Activated naive CD4-positive, alpha-beta T cell treated with anti-CD3 and anti-CD28 coated beads, Interleukin-2, amount 50 U/mL, for 24 hours (primary cell): ENCODE results near the gene LIN7C.
"Not testable (repeated sequence)": the region's sequence is repeated elsewhere in the genome, so short reads cannot be mapped to it uniquely, and the experiment has no call there.

ENCODE experiments used
- H3K27ac Mint-ChIP-seq: one replicate; pipeline ENCODE4 v1.8.0; 2021; ENCODE audit warnings: mild to moderate bottlenecking, mixed read lengths
- H3K27me3 Mint-ChIP-seq: one replicate; pipeline ENCODE4 v1.8.0; 2021; ENCODE audit warnings: mixed read lengths
- H3K36me3 Mint-ChIP-seq: one replicate; pipeline ENCODE4 v1.8.0; 2021; ENCODE audit warnings: mixed read lengths
- H3K4me1 Mint-ChIP-seq: one replicate; pipeline ENCODE4 v1.8.0; 2021; ENCODE audit warnings: mixed read lengths
- H3K4me3 Mint-ChIP-seq: one replicate; pipeline ENCODE4 v1.8.0; 2021; ENCODE audit warnings: mild to moderate bottlenecking, mixed read lengths
- H3K9me3 Mint-ChIP-seq: one replicate; pipeline ENCODE4 v1.8.0; 2021; ENCODE audit warnings: mixed read lengths

The LIN7C gene

DNA sequence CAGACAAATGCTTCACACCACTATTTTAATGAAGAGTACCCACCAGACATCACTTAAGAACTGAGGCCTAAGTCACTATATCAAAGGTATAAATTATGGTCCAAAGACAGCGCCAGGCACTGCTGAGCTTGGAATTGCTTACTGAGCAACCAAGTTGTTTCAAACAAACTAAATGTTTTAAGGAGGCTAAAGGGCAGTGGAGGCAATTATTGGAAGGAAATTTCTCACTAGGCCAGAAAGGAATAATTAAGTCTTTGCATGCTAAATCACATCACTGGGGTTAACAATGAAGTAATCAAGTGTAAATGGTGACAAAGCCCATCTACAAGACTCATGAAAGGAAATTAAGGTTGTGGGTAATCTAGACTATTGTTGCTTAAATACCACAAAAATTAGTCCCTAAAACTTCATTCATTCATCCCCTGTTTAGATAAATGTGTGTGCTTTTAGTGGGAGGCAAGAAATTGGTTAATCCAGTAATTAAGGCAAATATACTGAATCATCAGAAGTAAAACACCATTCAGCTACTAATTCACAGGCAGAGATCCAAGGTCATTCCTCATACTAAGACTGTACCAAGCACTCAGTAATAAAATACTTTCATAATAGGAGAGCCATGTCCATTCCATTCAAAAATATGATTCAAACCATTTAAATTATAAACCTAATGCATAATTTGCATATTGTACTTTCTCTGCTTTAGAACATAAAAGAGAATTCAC lies 55.2 kb downstream of the LIN7C start:
- no peaks in the 10 kb centered on the region for H3K36me3 Mint-ChIP-seq
- no peaks in the 10 kb centered on the region for H3K27me3 Mint-ChIP-seq
- no peak overlapping the region for H3K4me3 Mint-ChIP-seq
- H3K4me1 Mint-ChIP-seq: no peaks in the 10 kb centered on the region
- H3K27ac Mint-ChIP-seq: no peak overlapping the region
- H3K9me3 Mint-ChIP-seq: no peaks in the 10 kb centered on the region

GRCh38 chr11:27448184-27448540 lies 58.4 kb downstream of the LIN7C start:
- H3K9me3 Mint-ChIP-seq, H3K4me1 Mint-ChIP-seq, H3K36me3 Mint-ChIP-seq, H3K4me3 Mint-ChIP-seq, H3K27me3 Mint-ChIP-seq, H3K27ac Mint-ChIP-seq: not testable (repeated sequence)

DNA sequence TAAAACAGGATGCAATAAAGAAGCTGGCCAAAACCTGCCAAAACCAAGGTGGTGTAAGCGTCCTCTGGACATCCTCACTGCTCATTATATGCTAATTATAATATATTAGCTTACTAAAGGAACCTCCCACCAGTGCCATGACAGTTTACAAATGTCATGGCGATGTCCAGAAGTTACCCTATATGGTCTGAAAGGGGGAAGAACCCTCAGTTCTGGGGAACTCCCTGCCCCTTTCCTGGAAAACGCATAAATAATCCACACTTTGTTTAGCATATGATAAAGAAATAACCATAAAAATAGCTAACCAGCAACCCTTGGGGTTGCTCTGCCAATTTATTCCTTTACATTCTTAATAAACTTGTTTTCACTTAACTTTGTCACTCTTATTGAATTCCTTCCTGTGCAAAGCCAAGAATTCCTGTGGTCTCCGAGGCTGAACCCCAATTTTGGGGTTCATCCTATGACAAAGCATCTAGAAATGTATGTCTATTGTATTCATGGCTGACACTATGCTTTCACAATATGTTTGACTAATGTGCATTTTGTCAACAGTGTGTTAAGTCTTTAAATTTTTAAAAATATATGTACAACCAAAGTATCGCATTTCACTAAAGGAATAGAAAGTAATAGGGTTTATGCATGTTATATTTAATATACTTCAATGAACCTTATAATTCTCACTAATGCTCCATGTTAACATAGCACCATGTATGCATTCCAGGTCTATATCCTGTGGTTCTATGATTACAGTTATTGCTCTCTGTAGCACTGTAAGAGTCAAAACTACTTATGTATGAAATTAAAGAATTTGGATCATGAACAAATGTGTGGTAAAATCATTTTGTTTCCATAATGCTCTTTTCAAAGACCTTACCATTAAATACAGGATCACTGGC lies 59.0 kb downstream of the LIN7C start:
- no peaks in the 10 kb centered on the region for H3K4me1 Mint-ChIP-seq
- H3K27ac Mint-ChIP-seq: no peak overlapping the region
- H3K9me3 Mint-ChIP-seq: no peaks in the 10 kb centered on the region
- H3K4me3 Mint-ChIP-seq: no peak overlapping the region
- no peaks in the 10 kb centered on the region for H3K36me3 Mint-ChIP-seq
- peaks cover 2% of the 10 kb centered on the region for H3K27me3 Mint-ChIP-seq

DNA sequence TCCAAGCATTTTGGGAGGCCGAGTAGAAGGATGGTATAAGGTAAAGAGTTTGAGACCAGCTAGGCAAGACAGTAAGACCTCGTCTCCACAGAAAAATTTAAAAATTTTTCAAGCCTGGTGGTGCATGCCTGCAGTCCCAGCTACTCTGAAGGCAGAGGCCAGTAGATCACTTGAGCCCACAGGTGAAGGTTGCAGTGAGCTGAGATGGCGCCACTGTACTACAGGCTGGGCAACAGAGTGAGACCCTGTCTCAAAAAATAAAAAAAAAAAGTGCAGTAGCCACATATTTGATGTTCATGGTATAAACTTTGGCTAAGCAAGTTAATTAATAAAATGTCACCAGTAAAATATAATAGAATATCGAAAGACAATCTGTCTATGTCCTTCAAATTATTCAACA lies 60.9 kb downstream of the LIN7C start:
- Mint-ChIP-seq H3K4me1 (no peaks in the 10 kb centered on the region), H3K36me3 (no peaks in the 10 kb centered on the region), H3K4me3 (no peak overlapping the region), H3K9me3 (no peaks in the 10 kb centered on the region), H3K27me3 (peaks cover 9% of the 10 kb centered on the region), H3K27ac (no peak overlapping the region)

DNA sequence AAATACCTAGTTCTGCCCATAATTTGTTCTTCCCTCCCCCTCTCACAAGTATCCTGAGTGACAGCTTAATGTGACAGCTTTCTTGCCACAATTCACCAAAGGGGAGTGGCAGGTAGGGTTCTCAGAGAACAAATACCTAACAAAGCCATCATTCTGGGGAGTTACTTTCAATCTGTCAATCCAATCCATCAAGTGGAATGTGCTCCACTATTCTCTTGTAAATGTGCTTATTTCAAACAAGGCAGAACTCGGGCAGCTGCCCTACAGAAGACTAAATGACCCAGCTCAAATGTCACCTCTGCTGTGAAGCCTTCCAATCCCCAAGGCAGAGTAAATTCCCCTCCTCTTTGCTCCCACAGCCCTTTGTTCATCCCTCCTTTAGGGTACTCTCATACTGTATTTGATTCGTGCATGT lies 61.8 kb downstream of the LIN7C start:
- no peak overlapping the region for H3K4me3 Mint-ChIP-seq
- H3K27me3 Mint-ChIP-seq: peaks cover 9% of the 10 kb centered on the region
- no peaks in the 10 kb centered on the region for H3K9me3 Mint-ChIP-seq
- no peaks in the 10 kb centered on the region for H3K4me1 Mint-ChIP-seq
- H3K27ac Mint-ChIP-seq: no peak overlapping the region
- no peaks in the 10 kb centered on the region for H3K36me3 Mint-ChIP-seq
